C4-2B (cell line): ENCODE measurements around the gene TPCN1.

Experiments used
- H3K27ac ChIP-seq: fragments of 450-650 bp; 2 replicates; pipeline ENCODE4 v1.5.1; 2017
- CTCF ChIP-seq: fragments of 450-650 bp; conservative IDR thresholded peaks from 2 replicates; pipeline ENCODE4 v1.5.1; 2017; ENCODE audit warnings: mild to moderate bottlenecking
- ZFX ChIP-seq: fragments of 450-650 bp; IDR thresholded peaks from 2 replicates; pipeline ENCODE4 v1.6.1; 2017

Gene TPCN1

GRCh38 chr12:113269257-113269943 is 48.1 kb downstream of the TPCN1 start:
- no peak for TF ChIP-seq CTCF
- no peak for TF ChIP-seq ZFX
- H3K27ac ChIP-seq: no peak overlapping the region

DNA sequence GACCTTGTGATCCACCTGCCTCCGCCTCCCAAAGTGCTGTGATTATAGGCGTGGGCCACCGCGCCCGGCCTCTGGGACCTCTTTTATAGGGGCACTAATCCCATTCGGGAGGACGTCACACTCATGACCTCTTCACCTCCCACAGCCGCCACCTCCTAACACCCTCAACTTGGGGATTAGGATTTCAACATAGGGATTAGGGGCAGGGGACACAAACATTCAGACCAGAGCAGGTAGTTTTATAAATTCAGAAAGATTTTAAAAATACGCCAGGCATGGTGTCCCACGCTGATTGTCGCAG is 49.4 kb downstream of the TPCN1 start:
- no peak overlapping the region for H3K27ac ChIP-seq
- no peak for TF ChIP-seq CTCF
- TF ChIP-seq ZFX: no peak

GRCh38 chr12:113271466-113271852 is 50.2 kb downstream of the TPCN1 start:
- H3K27ac ChIP-seq: no peak overlapping the region
- TF ChIP-seq CTCF (no peak), ZFX (no peak)

- no peak overlapping the region for H3K27ac ChIP-seq
- TF ChIP-seq ZFX (no peak), CTCF (no peak)
Observed at GRCh38 chr12:113271853-113272561, 50.7 kb downstream of the TPCN1 start.

DNA sequence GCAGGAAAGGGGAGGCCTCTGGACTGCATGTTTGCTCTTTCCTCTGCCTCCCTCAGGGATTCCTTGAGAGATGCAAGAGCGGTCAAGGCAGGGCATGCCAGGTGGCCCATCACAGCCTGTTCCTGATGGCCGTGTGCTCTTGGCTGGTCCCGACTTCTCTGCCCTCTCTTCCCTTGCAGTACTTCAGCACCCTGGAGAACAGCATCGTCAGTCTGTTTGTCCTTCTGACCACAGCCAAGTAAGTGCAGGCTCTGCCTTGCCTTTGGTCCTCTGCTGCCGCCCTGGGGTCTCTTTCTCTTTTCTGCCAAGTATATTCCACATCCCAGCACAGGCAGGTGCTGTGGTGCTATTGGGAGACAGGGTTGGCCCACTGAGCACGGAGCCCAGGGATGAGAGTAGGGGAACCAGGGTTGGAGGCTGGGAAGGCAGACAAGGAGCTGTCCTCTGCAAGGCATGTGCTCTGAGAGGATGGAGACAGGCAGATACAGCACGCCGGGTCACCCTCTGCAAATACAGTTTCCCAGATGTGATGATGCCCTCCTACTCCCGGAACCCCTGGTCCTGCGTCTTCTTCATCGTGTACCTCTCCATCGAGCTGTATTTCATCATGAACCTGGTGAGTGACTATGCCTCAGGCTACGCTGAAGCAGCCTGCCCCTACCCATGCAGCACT is 51.9 kb downstream of the TPCN1 start:
- no peak for TF ChIP-seq ZFX
- no peak overlapping the region for H3K27ac ChIP-seq

- H3K27ac ChIP-seq: no peak overlapping the region
- TF ChIP-seq CTCF: no peak
- no peak for TF ChIP-seq ZFX
Observed at GRCh38 chr12:113274848-113275247, 53.6 kb downstream of the TPCN1 start.

DNA sequence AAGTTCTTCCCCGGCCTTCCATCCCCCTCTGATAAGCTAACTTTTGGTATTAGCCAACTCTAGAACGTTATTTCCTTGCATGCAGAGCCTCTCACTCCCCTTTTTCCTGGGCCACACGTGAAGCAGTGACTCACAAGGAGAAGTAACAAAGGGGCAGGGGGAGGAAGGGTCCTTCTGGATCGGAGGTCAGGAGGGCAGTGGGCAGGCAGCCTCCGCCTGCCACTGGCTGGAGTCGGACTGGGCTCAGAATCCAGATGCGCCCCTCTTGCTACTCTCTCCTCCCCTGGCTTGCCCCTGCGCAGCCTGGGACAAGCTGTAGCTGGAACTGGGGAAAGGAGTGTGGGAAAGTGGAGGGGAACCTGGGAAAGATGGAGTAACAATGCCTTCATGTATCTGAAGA is 55.0 kb downstream of the TPCN1 start:
- TF ChIP-seq ZFX: no peak
- no peak for TF ChIP-seq CTCF
- no peak overlapping the region for H3K27ac ChIP-seq
